GM18526 (cell line): ENCODE data around the gene DHDDS.
A peak's percentile ranks its signal among the peaks of the same experiment; 100 is the strongest.

ENCODE experiments used
- POLR2A ChIP-seq: IDR thresholded peaks from 3 replicates; pipeline ENCODE4 v1.6.1; 2011; ENCODE audit not compliant: insufficient read length; ENCODE audit errors: extremely low read depth

DHDDS gene, protein sequence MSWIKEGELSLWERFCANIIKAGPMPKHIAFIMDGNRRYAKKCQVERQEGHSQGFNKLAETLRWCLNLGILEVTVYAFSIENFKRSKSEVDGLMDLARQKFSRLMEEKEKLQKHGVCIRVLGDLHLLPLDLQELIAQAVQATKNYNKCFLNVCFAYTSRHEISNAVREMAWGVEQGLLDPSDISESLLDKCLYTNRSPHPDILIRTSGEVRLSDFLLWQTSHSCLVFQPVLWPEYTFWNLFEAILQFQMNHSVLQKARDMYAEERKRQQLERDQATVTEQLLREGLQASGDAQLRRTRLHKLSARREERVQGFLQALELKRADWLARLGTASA

DNA sequence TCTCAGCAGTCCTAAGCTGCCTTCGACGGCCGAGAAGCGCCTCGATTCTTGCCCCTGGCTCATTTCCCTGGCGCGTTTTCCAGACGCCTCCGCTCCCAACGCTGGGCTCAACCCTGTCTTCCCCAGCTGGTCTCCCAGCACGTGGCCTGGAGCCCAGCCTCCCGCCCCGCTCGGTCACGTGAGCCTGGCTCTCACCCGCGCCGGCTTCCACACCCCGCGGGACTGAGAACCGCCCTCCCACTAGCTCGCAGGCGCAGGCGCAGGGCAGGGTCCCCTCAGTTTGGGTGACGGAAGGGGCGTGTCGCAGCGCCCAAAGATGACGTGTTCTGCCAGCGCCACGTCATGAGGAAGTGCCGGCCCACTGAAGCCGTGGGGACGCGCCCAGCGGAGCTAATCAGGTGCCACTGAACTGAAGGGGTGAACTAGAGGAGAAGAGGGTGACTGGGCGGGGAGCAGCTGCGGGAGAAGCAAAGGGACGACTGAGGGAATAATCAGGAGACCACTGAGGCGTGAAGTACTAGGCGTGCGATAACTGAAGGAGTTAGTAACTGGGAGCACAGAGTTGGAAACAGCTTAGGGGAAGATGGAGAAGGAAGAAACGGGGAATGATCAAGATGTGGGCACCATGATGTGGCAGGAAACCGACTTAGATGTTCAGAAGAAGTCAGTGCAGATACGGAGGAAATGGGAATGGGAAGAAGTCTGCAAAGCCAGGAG lies at the start of gene DHDDS:
TSS of gene DHDDS (plus strand) at position 343 of the 717 bp plus-strand sequence. CDS start 625 bp downstream, outside the sequence.
- TF ChIP-seq POLR2A, result peak; percentile 92

DNA sequence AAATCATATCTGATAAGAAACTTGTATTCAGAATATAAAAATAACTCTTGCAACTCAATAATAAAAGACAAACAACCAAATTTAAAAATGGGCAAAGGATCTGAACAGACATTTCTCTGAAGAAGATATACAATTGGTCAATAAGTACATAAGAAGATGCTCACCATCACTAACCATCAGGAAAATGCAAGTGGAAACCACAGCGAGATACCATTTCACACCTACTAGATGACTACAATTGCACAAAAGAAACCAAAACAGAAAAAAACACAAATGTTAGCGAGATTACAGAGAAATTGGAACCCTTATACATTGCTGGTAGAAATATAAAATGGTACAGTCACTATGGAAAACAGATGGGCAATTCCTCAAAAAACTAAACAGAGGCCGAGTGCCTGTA lies 48.0 kb upstream of the DHDDS start:
- no peak for TF ChIP-seq POLR2A

DNA sequence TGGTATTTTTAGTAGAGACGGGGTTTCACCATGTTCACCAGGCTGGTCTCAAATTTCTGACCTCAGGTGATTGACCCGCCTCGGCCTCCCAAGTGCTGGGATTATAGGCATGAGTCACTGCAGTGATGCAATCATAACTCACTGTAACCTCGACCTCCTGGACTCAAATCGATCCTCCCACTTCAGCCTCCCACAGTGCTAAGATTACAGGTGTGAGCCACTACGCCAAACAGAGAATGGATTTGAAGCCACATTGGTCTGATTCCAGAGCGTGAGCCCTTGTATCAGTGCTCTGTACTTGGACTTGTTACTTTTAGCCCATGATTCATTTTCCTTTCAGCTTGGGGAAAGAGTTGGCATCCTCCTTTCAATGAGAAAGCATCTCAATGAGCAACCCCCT lies 44.7 kb upstream of the DHDDS start:
- no peak for TF ChIP-seq POLR2A

DNA sequence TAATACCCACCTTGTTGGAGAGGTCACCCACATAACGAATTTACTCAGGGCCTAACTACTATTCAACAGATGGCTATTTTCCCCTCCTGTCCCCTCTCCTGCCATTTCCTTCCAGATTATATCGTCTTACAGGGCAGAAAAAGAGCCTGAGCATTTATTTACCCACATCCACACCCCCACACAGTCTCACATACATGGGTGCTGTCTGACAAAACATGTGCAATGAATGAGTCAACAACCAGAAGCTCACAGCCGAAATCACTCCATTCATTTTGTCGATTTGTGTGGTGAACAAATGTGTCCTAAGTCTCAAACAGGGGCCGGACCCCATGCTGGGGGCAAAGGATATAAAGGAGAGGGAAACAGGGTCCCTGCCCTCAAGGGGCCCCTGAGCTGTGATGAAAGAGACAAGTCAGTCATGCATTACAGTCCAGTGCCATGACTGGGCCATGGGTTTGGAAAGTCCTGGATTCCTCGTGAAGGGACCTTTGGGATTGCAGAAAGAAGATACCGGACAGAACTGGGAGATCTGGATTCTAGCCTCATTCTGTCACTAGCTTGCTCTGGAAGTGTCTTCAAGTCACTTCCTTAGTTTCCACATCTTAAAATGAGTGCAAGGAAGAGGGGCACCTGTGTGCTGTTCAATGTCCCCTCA lies 43.2 kb upstream of the DHDDS start:
- no peak for TF ChIP-seq POLR2A

DNA sequence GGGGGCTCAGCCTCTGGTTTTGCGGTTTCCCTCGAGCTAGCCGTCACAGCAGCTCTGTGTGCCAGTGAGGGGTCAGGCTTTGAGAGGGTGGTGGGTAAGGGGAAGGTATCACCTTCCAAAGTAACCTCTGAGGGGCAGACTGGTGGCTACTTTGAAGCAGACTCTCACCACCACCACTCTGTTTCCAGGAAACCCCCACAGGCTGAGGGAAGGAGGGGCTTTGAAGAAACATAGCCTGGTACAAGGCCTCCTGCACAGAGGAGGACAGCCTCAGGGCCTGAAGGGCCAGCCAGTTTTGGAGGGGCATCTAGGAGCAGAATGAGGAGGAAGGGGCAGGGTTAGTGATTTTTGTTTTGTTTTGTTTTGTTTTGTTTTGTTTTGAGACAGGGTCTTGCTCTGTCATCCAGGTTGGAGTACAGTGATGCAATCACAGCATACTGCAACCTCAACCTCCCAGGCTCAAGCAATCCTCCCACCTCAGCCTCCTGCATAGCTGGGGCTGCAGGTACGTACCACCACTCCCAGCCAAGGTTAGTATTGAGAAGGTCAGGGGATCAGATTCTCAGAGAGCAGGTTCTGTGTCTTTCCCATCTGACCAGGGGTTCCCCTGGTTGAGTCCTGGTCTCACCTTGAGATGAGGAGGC lies 42.4 kb upstream of the DHDDS start:
- TF ChIP-seq POLR2A, result no peak

DNA sequence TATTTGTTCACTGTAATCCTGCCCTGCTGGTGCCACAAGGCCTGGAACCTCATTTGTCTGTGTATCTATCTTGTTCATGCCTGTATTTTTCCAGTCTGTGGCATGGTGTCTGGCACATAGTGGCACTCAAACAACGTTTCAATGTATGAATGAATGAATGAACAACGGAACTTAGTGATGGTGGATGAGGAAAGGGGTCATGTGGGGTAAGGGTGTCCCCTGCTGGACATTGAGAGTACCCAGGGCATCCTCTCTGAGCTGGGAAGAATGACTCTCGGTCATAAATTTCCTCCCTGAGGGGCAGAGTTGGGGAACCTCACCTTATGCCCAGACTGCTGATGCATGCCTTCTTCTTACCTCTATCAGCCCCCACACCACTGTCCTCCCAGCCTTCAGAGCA lies 40.7 kb upstream of the DHDDS start:
- no peak for TF ChIP-seq POLR2A

DNA sequence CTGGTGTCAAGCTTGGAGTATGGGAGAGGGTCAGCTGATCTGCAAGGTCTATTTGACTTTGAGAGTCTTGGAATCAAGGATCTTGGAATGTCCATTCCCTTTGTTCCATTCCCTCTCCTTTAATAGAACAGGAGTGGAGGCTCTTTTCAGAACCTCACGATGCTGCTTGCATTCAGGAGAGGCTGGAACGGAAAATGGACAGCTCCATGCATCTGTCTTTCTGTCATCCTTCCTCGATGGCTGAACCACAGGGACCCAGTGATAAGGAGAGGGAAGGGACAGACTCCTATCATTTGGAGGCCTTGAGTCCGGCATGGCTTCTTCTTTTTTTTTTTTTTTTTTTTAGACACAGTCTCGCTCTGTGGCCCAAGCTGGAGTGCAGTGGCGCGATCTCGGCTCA lies 36.4 kb upstream of the DHDDS start:
- no peak for TF ChIP-seq POLR2A

DNA sequence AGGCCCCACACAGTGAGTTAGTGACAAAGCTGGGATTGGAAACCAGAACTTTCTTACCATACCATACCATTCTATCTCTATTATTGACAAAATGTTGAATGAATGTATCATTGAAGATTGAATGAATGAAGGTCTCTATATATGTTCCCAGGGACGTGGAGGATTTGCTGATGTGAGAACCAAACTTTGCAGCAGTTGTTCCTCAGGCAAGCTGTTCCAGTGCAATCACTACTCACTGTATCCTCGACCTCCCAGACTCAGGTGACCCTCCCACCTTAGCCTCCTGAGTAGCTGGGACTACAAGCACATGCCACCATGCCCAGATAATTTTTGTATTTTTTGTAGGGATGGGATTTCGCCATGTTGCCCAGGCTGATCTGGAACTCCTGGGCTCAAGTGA lies 33.1 kb upstream of the DHDDS start:
- no peak for TF ChIP-seq POLR2A

DNA sequence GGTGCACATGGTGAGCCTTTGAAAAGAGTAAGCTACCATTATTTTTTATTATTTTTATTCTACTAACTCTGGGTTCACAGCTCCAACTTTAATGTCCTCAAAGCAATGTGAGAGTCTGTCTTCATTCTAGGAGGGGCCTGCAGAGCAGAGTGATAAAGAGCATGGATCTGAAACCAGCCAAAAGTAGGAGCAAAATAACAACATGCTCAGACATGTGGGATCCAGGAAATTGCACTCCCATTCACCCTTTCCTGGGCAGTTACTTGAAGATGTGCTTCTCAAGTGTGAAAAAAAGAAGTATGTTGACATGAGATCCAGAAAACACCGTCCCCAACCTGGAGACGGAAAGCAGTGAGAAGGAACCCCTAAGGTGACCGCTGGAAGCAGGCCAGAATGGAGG lies 30.2 kb upstream of the DHDDS start:
- no peak for TF ChIP-seq POLR2A

DNA sequence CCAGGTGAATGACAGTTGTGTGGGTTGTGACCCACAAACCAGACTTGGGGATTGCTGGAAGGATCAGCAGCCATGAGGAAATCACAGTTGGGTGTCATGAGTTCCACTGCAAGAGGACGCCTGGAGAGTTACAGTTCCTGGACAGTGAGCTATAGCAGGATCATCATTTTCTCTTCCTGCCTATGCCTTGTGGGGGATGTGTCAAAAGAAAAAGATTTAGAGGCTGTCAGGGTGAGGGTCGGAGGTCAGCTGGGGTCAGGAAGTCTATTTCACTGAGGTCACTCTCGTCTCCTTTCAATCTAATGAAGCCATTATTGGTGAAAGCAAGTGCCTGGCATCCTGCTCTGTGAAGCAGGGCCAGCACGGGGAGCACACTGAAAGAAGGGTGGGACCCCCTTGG lies 28.5 kb upstream of the DHDDS start:
- TF ChIP-seq POLR2A, result no peak

DNA sequence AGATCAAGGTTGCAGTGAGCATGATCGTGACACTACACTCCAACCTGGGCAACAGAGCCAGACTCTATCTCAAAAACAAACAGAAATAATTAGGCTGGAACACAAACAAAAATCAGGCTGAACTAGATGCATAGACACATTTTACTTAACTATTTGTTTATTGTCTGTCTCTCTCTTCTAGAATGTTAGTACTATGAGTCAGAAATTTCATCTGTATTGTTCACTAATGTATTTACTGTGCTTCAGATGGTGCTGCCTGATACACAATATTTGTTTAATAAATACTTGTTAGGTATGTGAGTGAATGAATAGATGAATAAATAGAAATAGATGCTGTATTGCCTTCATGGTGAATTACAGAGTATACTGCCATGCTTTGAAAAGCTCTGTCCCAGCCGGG lies 27.5 kb upstream of the DHDDS start:
- no peak for TF ChIP-seq POLR2A

DNA sequence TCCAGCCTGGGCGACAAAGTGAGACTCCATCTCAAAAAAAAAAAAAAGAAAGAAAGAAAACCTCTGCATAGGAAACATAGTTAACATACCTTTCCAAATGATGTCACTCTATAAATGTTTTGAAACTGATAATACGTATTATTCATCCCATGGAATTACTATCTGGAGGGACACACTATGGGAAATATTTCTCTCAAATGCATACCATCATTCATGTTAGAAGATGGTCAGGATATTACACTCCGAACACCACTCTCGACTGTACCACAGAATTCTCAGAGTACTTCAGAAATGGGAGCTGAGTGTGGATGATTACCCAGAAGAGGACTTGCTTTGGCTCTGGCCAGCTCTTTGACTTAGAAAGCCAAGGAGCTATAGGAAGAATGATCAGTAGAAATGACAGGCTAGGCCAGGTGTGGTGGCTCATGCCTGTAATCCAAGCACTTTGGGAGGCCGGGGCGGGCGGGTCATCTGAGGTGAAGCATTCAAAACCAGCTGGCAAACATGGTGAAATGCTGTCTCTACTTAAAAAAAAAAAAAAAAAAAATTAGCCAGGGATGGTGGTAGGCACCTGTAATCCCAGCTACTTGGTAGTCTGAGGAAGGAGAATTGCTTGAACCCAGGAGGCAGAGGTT lies 26.7 kb upstream of the DHDDS start:
- TF ChIP-seq POLR2A, result no peak

DNA sequence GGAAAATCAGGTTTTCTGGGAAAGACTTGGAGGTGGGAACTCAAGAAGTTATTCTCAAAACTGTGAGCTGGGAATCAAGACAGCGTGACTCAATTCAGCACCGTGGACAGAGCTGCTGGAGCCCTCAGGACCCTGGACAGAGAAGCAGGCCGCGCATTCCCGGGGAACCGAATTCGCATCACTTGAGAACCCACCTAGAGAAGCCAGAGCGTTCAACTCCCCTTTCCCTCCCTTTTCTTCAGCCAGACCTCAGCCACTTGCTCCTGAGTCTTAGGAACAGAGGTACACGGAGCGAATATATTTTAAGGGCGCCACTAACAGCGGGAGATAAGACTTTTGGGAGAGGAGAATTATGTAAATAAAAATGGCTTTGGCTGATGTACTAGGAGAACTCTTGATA lies 23.5 kb upstream of the DHDDS start:
- no peak for TF ChIP-seq POLR2A

DNA sequence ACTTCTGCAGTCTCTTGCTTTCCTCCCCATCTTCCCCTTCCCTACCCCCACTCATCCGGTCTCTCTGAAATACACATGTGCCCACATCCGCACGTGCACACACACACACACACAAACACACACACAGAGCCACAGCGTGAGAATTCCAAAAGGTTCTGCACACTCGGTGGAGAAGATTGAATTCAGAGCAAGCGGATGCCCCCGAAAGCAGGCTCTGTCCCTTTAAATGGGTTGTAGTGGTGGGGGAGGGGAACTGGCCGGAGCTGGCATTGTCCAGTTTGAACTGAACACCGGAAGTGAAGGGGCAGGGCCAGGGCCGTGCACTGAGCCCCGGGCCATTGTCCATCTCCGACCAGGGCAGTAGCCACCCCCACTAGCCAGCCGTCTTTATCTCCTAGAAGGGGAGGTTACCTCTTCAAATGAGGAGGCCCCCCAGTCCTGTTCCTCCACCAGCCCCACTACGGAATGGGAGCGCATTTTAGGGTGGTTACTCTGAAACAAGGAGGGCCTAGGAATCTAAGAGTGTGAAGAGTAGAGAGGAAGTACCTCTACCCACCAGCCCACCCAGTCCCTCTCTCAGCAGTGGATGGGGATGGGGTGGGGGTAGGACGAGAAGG lies 22.8 kb upstream of the DHDDS start:
- no peak for TF ChIP-seq POLR2A
